Measurements from ENCODE around the gene OVCA2. TPM values are rescaled to one million over a fixed set of nuclear protein-coding genes. Genes with fewer than 3 reads are reported as not detected.

The OVCA2 gene
- total and polyA plus RNA-seq, 2 experiments from 2014 or later: 66.1 to 92.0 TPM

- no peaks in the 10 kb centered on the region for H3K9me2 ChIP-seq (ENCODE audit: insufficient read depth)
- H3K4me1 ChIP-seq (ENCODE audit: insufficient read depth): no peaks in the 10 kb centered on the region
- H4K20me1 ChIP-seq (ENCODE audit: insufficient read depth): no peaks in the 10 kb centered on the region
- no peak overlapping the region for H3K27ac ChIP-seq
- in situ Hi-C loops (cut with MboI): no loop called here
- H3K4me2 ChIP-seq (ENCODE audit: unreplicated experiment): no peak overlapping the region
- H3K79me2 ChIP-seq (ENCODE audit: insufficient read depth): no peaks in the 10 kb centered on the region
- TF ChIP-seq EZH2phosphoT487 (IDR thresholded peaks at IDR 0.05; ENCODE audit: insufficient read depth, low read depth): no peak
- TF ChIP-seq EZH2 (IDR thresholded peaks at IDR 0.05; ENCODE audit: insufficient read depth, poor library complexity, severe bottlenecking): no peak
- no peak overlapping the region for H3K9ac ChIP-seq
- H3K27me3 ChIP-seq (replicated peaks; ENCODE audit: insufficient read depth): no peaks in the 10 kb centered on the region
- H2AFZ ChIP-seq: no peak overlapping the region
- 68 to 69% methylated on average over 10 to 14 of the region's 14 CpGs for WGBS, 2 experiments (ENCODE audit: low coverage in 1 of 2, low lambda C conversion rate in 2 of 2, missing lambda C conversion rate in 2 of 2)
- DNase-seq: no peak
- no peak overlapping the region for H3K4me3 ChIP-seq
- no peaks in the 10 kb centered on the region for H3F3A ChIP-seq (ENCODE audit: insufficient read depth)
- H3K9me3 ChIP-seq (ENCODE audit: low read depth): no peaks in the 10 kb centered on the region
- H3K36me3 ChIP-seq (ENCODE audit: low read depth): no peaks in the 10 kb centered on the region
These were observed 45.7 kb upstream of the OVCA2 start for GRCh38 chr17:1995907-1996799.

DNA sequence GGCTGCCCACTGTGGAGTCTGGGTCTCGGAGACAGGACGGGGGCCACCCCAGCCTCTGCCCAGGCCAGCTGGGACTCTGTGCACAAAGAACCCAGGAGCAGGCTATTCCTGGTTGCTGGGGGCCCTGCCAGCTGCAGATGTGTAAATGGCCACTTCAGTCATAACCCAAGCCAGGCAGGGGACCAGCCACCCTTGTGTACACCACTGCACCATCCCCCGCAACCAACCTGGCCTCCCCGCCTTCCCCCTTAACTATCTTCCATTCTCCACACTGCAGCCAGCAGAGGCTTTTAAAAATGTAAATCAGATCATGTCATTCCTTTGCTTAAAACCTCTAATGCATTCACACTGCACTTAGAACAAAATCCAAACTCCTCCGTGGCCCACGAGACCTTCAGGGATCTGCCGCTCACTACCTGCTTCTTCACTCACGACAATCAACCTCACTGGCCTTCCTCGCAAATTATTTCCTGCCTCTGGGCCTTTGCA lies 45.0 kb upstream of the OVCA2 start:
- 83 to 84% methylated on average over 9 of the region's 9 CpGs for WGBS, 2 experiments (ENCODE audit: low coverage in 1 of 2, low lambda C conversion rate in 2 of 2, missing lambda C conversion rate in 2 of 2)
- H3K4me2 ChIP-seq (ENCODE audit: unreplicated experiment): no peak overlapping the region
- in situ Hi-C loops (cut with MboI): no loop called here
- H3K4me1 ChIP-seq (ENCODE audit: insufficient read depth): no peaks in the 10 kb centered on the region
- H3K9ac ChIP-seq: no peak overlapping the region
- H3K36me3 ChIP-seq (ENCODE audit: low read depth): no peaks in the 10 kb centered on the region
- no peaks in the 10 kb centered on the region for H4K20me1 ChIP-seq (ENCODE audit: insufficient read depth)
- no peaks in the 10 kb centered on the region for H3K9me3 ChIP-seq (ENCODE audit: low read depth)
- no peaks in the 10 kb centered on the region for H3F3A ChIP-seq (ENCODE audit: insufficient read depth)
- no peaks in the 10 kb centered on the region for H3K9me2 ChIP-seq (ENCODE audit: insufficient read depth)
- no peak overlapping the region for H3K27ac ChIP-seq
- DNase-seq: no peak
- H3K4me3 ChIP-seq: no peak overlapping the region
- no peaks in the 10 kb centered on the region for H3K27me3 ChIP-seq (replicated peaks; ENCODE audit: insufficient read depth)
- no peaks in the 10 kb centered on the region for H3K79me2 ChIP-seq (ENCODE audit: insufficient read depth)
- H2AFZ ChIP-seq: no peak overlapping the region
- no peak for TF ChIP-seq EZH2 (IDR thresholded peaks at IDR 0.05; ENCODE audit: insufficient read depth, poor library complexity, severe bottlenecking)
- TF ChIP-seq EZH2phosphoT487 (IDR thresholded peaks at IDR 0.05; ENCODE audit: insufficient read depth, low read depth): no peak

DNA sequence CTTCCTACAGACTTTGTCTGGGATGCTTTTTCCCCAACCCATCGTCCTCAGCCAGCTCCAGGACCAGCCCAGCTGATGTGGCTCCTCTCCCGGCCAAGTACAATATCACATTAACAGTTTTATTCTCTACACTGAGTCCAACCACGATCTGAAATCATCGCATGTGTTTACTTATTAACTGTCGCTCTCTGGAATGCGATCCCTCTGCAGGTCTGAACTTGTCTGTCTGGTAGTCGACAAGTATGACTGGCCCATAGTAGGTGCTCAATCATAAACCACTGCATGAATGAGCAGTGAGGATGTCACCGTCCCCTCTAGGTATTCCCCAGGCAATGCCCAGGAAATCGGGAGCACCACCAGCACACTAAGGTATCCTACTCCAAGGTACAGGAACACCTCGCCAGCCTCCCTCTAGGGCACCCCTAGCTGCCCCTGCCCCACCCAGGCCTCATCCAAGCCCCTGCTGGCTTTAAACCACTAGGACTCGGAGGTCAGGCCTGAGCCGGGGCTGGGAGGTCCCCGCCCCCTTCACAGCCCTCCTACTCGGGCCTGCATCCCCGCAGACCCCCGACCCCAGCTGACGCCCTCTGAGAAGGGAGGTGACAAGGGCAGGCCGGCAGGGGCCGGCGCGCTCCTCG lies 44.4 kb upstream of the OVCA2 start:
- no peaks in the 10 kb centered on the region for H3K9me2 ChIP-seq (ENCODE audit: insufficient read depth)
- H4K20me1 ChIP-seq (ENCODE audit: insufficient read depth): no peaks in the 10 kb centered on the region
- no peak overlapping the region for H3K4me3 ChIP-seq
- TF ChIP-seq EZH2 (IDR thresholded peaks at IDR 0.05; ENCODE audit: insufficient read depth, poor library complexity, severe bottlenecking) (no peak), EZH2phosphoT487 (IDR thresholded peaks at IDR 0.05; ENCODE audit: insufficient read depth, low read depth) (no peak)
- DNase-seq: no peak
- 51 to 59% methylated on average over 15 to 22 of the region's 22 CpGs for WGBS, 2 experiments (ENCODE audit: low coverage in 1 of 2, low lambda C conversion rate in 2 of 2, missing lambda C conversion rate in 2 of 2)
- H3F3A ChIP-seq (ENCODE audit: insufficient read depth): no peaks in the 10 kb centered on the region
- no peaks in the 10 kb centered on the region for H3K9me3 ChIP-seq (ENCODE audit: low read depth)
- no peaks in the 10 kb centered on the region for H3K79me2 ChIP-seq (ENCODE audit: insufficient read depth)
- no peaks in the 10 kb centered on the region for H3K4me1 ChIP-seq (ENCODE audit: insufficient read depth)
- H2AFZ ChIP-seq: no peak overlapping the region
- H3K9ac ChIP-seq: no peak overlapping the region
- H3K36me3 ChIP-seq (ENCODE audit: low read depth): no peaks in the 10 kb centered on the region
- no peak overlapping the region for H3K4me2 ChIP-seq (ENCODE audit: unreplicated experiment)
- in situ Hi-C loops (cut with MboI): no loop called here
- no peak overlapping the region for H3K27ac ChIP-seq
- H3K27me3 ChIP-seq (replicated peaks; ENCODE audit: insufficient read depth): no peaks in the 10 kb centered on the region

GRCh38 chr17:1997927-1998742 lies 43.7 kb upstream of the OVCA2 start:
- no peaks in the 10 kb centered on the region for H3K4me1 ChIP-seq (ENCODE audit: insufficient read depth)
- in situ Hi-C loops (cut with MboI): no loop called here
- DNase-seq: peak; percentile 44
- no peaks in the 10 kb centered on the region for H3F3A ChIP-seq (ENCODE audit: insufficient read depth)
- peak overlapping the region; percentile 57 for H3K9ac ChIP-seq
- no peaks in the 10 kb centered on the region for H3K9me2 ChIP-seq (ENCODE audit: insufficient read depth)
- TF ChIP-seq EZH2 (IDR thresholded peaks at IDR 0.05; ENCODE audit: insufficient read depth, poor library complexity, severe bottlenecking) (no peak), EZH2phosphoT487 (IDR thresholded peaks at IDR 0.05; ENCODE audit: insufficient read depth, low read depth) (no peak)
- WGBS, 2 experiments (ENCODE audit: low coverage in 1 of 2, low lambda C conversion rate in 2 of 2, missing lambda C conversion rate in 2 of 2): 8 to 9% methylated on average over 13 to 58 of the region's 92 CpGs
- no peaks in the 10 kb centered on the region for H3K27me3 ChIP-seq (replicated peaks; ENCODE audit: insufficient read depth)
- peak overlapping the region; percentile 11 for H3K4me2 ChIP-seq (ENCODE audit: unreplicated experiment)
- H3K27ac ChIP-seq: no peak overlapping the region
- H3K79me2 ChIP-seq (ENCODE audit: insufficient read depth): no peaks in the 10 kb centered on the region
- H3K9me3 ChIP-seq (ENCODE audit: low read depth): no peaks in the 10 kb centered on the region
- no peaks in the 10 kb centered on the region for H3K36me3 ChIP-seq (ENCODE audit: low read depth)
- no peaks in the 10 kb centered on the region for H4K20me1 ChIP-seq (ENCODE audit: insufficient read depth)
- H3K4me3 ChIP-seq: peak overlapping the region; percentile 56
- peak overlapping the region; percentile 65 for H2AFZ ChIP-seq

Data from GM23248 (cell line).